ENCODE data around the gene LELP1.

LELP1 gene

GRCh38 chr1:153248176-153248879 lies 45.1 kb downstream of the LELP1 start:
- no peak for DNase-seq (ENCODE audit: low read depth, low spot score)
- H3K9me3 ChIP-seq (ENCODE audit: control insufficient read depth, insufficient read depth, low read length), result no peaks in the 10 kb centered on the region
- H3K27ac ChIP-seq (ENCODE audit: low read length), result no peak overlapping the region
- no peaks in the 10 kb centered on the region for H3K27me3 ChIP-seq (ENCODE audit: control insufficient read depth, insufficient read depth, low read length)
- H3K4me3 ChIP-seq (ENCODE audit: low read length), result no peak overlapping the region
- no CpG with 5 or more reads among the region's 5 CpGs for WGBS (ENCODE audit: insufficient coverage, insufficient read length)
- H3K36me3 ChIP-seq (ENCODE audit: control insufficient read depth, insufficient read depth, low read length), result no peaks in the 10 kb centered on the region
- no peaks in the 10 kb centered on the region for H3K4me1 ChIP-seq (ENCODE audit: control insufficient read depth, insufficient read depth, low read length)

- no peak for DNase-seq (ENCODE audit: low read depth, low spot score)
- H3K27me3 ChIP-seq (ENCODE audit: control insufficient read depth, insufficient read depth, low read length), result no peaks in the 10 kb centered on the region
- H3K4me1 ChIP-seq (ENCODE audit: control insufficient read depth, insufficient read depth, low read length), result no peaks in the 10 kb centered on the region
- H3K4me3 ChIP-seq (ENCODE audit: low read length), result no peak overlapping the region
- no peaks in the 10 kb centered on the region for H3K9me3 ChIP-seq (ENCODE audit: control insufficient read depth, insufficient read depth, low read length)
- WGBS (ENCODE audit: insufficient coverage, insufficient read length), result no CpG with 5 or more reads among the region's 1 CpG
- H3K27ac ChIP-seq (ENCODE audit: low read length), result no peak overlapping the region
- no peaks in the 10 kb centered on the region for H3K36me3 ChIP-seq (ENCODE audit: control insufficient read depth, insufficient read depth, low read length)
Observed at GRCh38 chr1:153250166-153250565, 46.9 kb downstream of the LELP1 start.

- no peaks in the 10 kb centered on the region for H3K36me3 ChIP-seq (ENCODE audit: control insufficient read depth, insufficient read depth, low read length)
- no peaks in the 10 kb centered on the region for H3K9me3 ChIP-seq (ENCODE audit: control insufficient read depth, insufficient read depth, low read length)
- no peak overlapping the region for H3K4me3 ChIP-seq (ENCODE audit: low read length)
- no peaks in the 10 kb centered on the region for H3K4me1 ChIP-seq (ENCODE audit: control insufficient read depth, insufficient read depth, low read length)
- H3K27me3 ChIP-seq (ENCODE audit: control insufficient read depth, insufficient read depth, low read length), result no peaks in the 10 kb centered on the region
- no peak for DNase-seq (ENCODE audit: low read depth, low spot score)
- no peak overlapping the region for H3K27ac ChIP-seq (ENCODE audit: low read length)
- WGBS (ENCODE audit: insufficient coverage, insufficient read length), result no CpG with 5 or more reads among the region's 2 CpGs
Observed at GRCh38 chr1:153251087-153251486, 47.9 kb downstream of the LELP1 start.

- no peaks in the 10 kb centered on the region for H3K36me3 ChIP-seq (ENCODE audit: control insufficient read depth, insufficient read depth, low read length)
- no CpG with 5 or more reads among the region's 3 CpGs for WGBS (ENCODE audit: insufficient coverage, insufficient read length)
- no peak overlapping the region for H3K27ac ChIP-seq (ENCODE audit: low read length)
- H3K9me3 ChIP-seq (ENCODE audit: control insufficient read depth, insufficient read depth, low read length), result no peaks in the 10 kb centered on the region
- H3K4me1 ChIP-seq (ENCODE audit: control insufficient read depth, insufficient read depth, low read length), result no peaks in the 10 kb centered on the region
- no peak for DNase-seq (ENCODE audit: low read depth, low spot score)
- no peaks in the 10 kb centered on the region for H3K27me3 ChIP-seq (ENCODE audit: control insufficient read depth, insufficient read depth, low read length)
- no peak overlapping the region for H3K4me3 ChIP-seq (ENCODE audit: low read length)
Observed at GRCh38 chr1:153251562-153251961, 48.3 kb downstream of the LELP1 start.

GRCh38 chr1:153251988-153252387 lies 48.8 kb downstream of the LELP1 start:
- H3K27me3 ChIP-seq (ENCODE audit: control insufficient read depth, insufficient read depth, low read length), result no peaks in the 10 kb centered on the region
- H3K4me1 ChIP-seq (ENCODE audit: control insufficient read depth, insufficient read depth, low read length), result no peaks in the 10 kb centered on the region
- H3K36me3 ChIP-seq (ENCODE audit: control insufficient read depth, insufficient read depth, low read length), result no peaks in the 10 kb centered on the region
- H3K27ac ChIP-seq (ENCODE audit: low read length), result no peak overlapping the region
- H3K4me3 ChIP-seq (ENCODE audit: low read length), result no peak overlapping the region
- no CpG with 5 or more reads among the region's 4 CpGs for WGBS (ENCODE audit: insufficient coverage, insufficient read length)
- no peak for DNase-seq (ENCODE audit: low read depth, low spot score)
- no peaks in the 10 kb centered on the region for H3K9me3 ChIP-seq (ENCODE audit: control insufficient read depth, insufficient read depth, low read length)

GRCh38 chr1:153253076-153253475 lies 49.8 kb downstream of the LELP1 start:
- no peaks in the 10 kb centered on the region for H3K27me3 ChIP-seq (ENCODE audit: control insufficient read depth, insufficient read depth, low read length)
- DNase-seq (ENCODE audit: low read depth, low spot score), result no peak
- H3K4me1 ChIP-seq (ENCODE audit: control insufficient read depth, insufficient read depth, low read length), result no peaks in the 10 kb centered on the region
- no peak overlapping the region for H3K27ac ChIP-seq (ENCODE audit: low read length)
- no peak overlapping the region for H3K4me3 ChIP-seq (ENCODE audit: low read length)
- H3K36me3 ChIP-seq (ENCODE audit: control insufficient read depth, insufficient read depth, low read length), result no peaks in the 10 kb centered on the region
- H3K9me3 ChIP-seq (ENCODE audit: control insufficient read depth, insufficient read depth, low read length), result no peaks in the 10 kb centered on the region
- WGBS (ENCODE audit: insufficient coverage, insufficient read length), result no CpG with 5 or more reads among the region's 2 CpGs

GRCh38 chr1:153253693-153254092 lies 50.5 kb downstream of the LELP1 start:
- DNase-seq (ENCODE audit: low read depth, low spot score), result no peak
- Histone ChIP-seq H3K4me1 (ENCODE audit: control insufficient read depth, insufficient read depth, low read length) (no peaks in the 10 kb centered on the region), H3K27ac (ENCODE audit: low read length) (no peak overlapping the region), H3K27me3 (ENCODE audit: control insufficient read depth, insufficient read depth, low read length) (no peaks in the 10 kb centered on the region), H3K4me3 (ENCODE audit: low read length) (no peak overlapping the region), H3K9me3 (ENCODE audit: control insufficient read depth, insufficient read depth, low read length) (no peaks in the 10 kb centered on the region), H3K36me3 (ENCODE audit: control insufficient read depth, insufficient read depth, low read length) (no peaks in the 10 kb centered on the region)
- no CpG with 5 or more reads among the region's 1 CpG for WGBS (ENCODE audit: insufficient coverage, insufficient read length)
